ENCODE measurements around the gene TALDO1. TPM values are rescaled to one million over a fixed set of nuclear protein-coding genes. Genes with fewer than 3 reads are reported as not detected.

The TALDO1 gene
- total RNA-seq, 2 donors from 2014 or later = 132 to 232 TPM

DNA sequence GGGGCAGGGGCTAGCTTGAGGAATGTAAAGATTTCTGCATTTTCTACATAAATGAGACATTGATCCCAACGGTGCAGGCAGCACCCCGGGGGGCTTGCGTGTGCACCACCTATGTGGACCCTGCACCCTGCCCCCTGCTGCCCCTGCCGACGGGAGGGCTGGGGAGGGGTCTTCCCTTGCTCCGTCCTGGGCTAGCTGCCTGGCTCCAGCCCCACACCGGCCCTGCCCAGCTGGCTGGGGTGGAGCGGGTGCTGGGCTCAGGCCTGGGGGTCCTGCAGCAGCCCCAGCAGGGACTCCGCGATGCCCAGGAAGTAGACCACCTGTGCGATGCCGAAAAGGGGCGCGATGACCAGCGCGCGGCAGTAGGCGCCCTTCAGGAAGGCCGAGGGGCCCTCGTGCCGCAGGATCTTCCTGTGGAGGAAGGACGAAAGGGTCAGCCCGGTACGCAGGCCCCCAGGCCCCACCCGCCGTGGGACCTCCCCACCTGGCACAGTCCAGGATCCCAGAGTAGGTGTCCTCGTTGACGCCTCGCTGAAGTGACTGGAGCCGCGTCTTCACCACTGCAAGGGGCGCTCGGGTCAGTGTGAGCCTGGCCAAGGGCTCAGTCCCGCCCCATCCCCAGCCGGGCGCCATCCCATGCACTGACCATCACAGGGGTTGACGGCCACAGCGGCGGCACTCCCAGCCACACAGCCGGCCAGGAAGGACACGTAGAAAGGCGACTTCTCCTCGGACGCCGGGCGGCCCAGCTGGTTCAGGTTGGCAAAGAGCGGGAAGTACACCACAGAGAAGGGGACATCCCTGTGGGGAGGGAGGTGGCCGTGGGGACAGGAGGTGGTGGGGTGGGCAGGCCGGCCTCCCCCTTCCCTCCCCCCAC is 44.6 kb downstream of the TALDO1 start:
- ATAC-seq (ENCODE audit: insufficient number of reproducible peaks, low FRiP score, low read depth) (no peak), DNase-seq (ENCODE audit: low spot score) (no peak)
- Histone ChIP-seq H3K4me3 (no peak overlapping the region), H3K36me3 (no peaks in the 10 kb centered on the region), H3K4me1 (ENCODE audit: control insufficient read depth in 1 of 2, low read depth in 2 of 2) (peaks cover 9 to 21% of the 10 kb centered on the region in 2 donors), H3K9me3 (no peaks in the 10 kb centered on the region), H3K27me3 (replicated peaks; ENCODE audit: insufficient read depth) (peaks cover 8% of the 10 kb centered on the region), H3K27ac (no peak overlapping the region)
- TF ChIP-seq, protein P1, sequence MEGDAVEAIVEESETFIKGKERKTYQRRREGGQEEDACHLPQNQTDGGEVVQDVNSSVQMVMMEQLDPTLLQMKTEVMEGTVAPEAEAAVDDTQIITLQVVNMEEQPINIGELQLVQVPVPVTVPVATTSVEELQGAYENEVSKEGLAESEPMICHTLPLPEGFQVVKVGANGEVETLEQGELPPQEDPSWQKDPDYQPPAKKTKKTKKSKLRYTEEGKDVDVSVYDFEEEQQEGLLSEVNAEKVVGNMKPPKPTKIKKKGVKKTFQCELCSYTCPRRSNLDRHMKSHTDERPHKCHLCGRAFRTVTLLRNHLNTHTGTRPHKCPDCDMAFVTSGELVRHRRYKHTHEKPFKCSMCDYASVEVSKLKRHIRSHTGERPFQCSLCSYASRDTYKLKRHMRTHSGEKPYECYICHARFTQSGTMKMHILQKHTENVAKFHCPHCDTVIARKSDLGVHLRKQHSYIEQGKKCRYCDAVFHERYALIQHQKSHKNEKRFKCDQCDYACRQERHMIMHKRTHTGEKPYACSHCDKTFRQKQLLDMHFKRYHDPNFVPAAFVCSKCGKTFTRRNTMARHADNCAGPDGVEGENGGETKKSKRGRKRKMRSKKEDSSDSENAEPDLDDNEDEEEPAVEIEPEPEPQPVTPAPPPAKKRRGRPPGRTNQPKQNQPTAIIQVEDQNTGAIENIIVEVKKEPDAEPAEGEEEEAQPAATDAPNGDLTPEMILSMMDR (IDR thresholded peaks at IDR 0.05) = no peak

DNA sequence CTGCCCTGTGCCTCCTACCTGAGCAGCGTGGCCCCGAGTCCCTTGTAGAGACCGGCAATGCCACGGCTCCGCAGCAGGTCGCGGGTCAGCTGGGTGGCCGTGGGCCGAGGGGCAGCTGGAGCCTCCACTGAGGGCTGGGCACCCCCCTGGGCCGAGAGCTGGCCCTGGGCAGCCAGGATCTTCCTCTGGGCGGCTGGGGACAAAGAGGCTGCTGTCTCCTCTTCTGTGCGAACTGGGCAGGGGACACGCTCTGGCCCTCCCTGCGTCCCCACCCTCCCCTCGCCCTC is 45.2 kb downstream of the TALDO1 start:
- Histone ChIP-seq H3K4me1 (ENCODE audit: control insufficient read depth in 1 of 2, low read depth in 2 of 2) (peaks cover 10 to 23% of the 10 kb centered on the region in 2 donors), H3K36me3 (no peaks in the 10 kb centered on the region), H3K27ac (no peak overlapping the region), H3K4me3 (no peak overlapping the region), H3K27me3 (replicated peaks; ENCODE audit: insufficient read depth) (peaks cover 8% of the 10 kb centered on the region), H3K9me3 (no peaks in the 10 kb centered on the region)
- no peak for ATAC-seq (ENCODE audit: insufficient number of reproducible peaks, low FRiP score, low read depth)
- no peak for DNase-seq (ENCODE audit: low spot score)
- TF ChIP-seq, protein P1 (IDR thresholded peaks at IDR 0.05) = no peak

DNA sequence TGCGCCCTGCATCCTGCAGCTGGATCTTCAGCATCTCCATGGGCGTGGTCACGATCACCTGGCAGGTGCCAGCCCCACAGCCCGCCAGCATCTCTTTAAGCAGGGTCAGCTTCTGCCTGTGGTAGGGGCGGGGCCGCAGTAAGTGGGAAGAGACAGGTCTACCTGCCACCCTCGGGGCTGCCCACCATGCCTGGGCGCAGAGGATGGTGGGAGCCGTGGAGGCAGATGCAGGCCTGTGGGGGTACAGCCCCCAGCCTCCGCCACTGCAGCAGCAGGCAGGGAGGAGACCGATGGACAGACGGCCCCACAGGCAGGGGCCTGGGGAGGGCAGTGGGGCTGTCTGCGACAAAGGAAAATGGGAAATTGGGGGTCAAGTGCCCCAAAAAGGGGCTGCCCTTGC is 45.6 kb downstream of the TALDO1 start:
- H3K27me3 ChIP-seq (replicated peaks; ENCODE audit: insufficient read depth) = peaks cover 8% of the 10 kb centered on the region
- no peak for ATAC-seq (ENCODE audit: insufficient number of reproducible peaks, low FRiP score, low read depth)
- no peak for DNase-seq (ENCODE audit: low spot score)
- no peaks in the 10 kb centered on the region for H3K9me3 ChIP-seq
- H3K27ac ChIP-seq = no peak overlapping the region
- peaks cover 10 to 23% of the 10 kb centered on the region in 2 donors for H3K4me1 ChIP-seq (ENCODE audit: control insufficient read depth in 1 of 2, low read depth in 2 of 2)
- no peak overlapping the region for H3K4me3 ChIP-seq
- TF ChIP-seq, protein P1 (IDR thresholded peaks at IDR 0.05) = no peak
- H3K36me3 ChIP-seq = no peaks in the 10 kb centered on the region

DNA sequence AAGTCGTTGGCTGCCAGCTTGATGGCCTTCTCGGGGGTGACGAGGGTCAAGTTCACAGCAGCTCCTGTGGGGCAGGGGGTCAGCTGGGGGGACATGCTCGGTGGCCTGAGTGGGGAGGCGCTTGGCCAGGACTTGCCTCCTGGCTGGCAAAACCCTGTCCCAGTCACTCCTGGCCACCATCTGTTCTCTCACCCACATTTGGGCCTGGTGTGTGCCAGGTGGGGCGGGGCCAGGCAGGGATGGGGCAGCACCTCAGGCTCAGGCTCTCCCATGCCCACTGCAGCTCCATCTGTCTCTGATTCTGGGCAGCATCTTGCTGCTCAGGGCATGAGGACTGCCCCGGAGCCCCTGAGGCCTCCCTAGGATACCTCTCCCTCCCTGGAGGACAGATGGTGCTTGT is 46.3 kb downstream of the TALDO1 start:
- H3K27ac ChIP-seq = no peak overlapping the region
- peaks cover 10 to 27% of the 10 kb centered on the region in 2 donors for H3K4me1 ChIP-seq (ENCODE audit: control insufficient read depth in 1 of 2, low read depth in 2 of 2)
- no peak for DNase-seq (ENCODE audit: low spot score)
- H3K4me3 ChIP-seq = no peak overlapping the region
- TF ChIP-seq, protein P1 (IDR thresholded peaks at IDR 0.05) = no peak
- no peak for ATAC-seq (ENCODE audit: insufficient number of reproducible peaks, low FRiP score, low read depth)
- H3K27me3 ChIP-seq (replicated peaks; ENCODE audit: insufficient read depth) = peaks cover 8% of the 10 kb centered on the region
- no peaks in the 10 kb centered on the region for H3K9me3 ChIP-seq
- H3K36me3 ChIP-seq = no peaks in the 10 kb centered on the region

DNA sequence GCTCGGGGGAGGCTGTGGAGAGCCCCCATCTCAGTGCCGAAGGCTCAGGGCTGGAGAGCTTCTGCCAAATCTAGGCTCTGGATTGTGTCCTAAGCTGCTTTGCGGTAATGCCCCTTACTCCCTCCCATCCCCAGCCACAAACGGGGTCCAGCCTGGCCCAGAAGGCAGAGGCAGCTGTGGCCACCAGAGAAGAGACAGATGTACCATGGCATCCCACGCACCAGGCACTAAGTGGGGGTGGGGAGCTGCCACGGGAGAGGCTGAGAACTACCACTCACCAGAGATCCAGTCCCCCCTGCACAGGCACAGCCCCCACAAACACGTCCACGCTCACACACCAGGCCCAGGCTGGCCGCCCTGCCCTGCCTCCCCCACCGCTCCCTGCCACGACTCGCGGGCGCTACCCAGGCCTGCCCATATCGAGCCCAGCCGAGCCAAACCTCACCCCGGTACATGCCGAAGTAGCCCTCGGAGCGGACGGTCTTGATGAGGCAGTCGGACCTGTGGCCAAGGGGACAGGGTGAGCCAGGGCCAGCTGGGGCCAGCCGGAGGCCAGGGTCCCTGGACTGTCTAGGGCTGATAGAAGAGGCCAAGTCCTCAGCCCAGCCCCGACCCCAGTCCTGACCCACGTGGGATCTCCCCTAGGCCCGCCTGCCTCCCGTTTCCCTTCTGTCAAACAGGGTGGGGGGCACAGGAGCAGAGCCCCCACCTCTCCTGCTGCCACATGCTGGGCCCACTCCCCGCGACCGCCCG is 46.9 kb downstream of the TALDO1 start:
- Histone ChIP-seq H3K36me3 (no peaks in the 10 kb centered on the region), H3K27me3 (replicated peaks; ENCODE audit: insufficient read depth) (peaks cover 2% of the 10 kb centered on the region), H3K4me1 (ENCODE audit: control insufficient read depth in 1 of 2, low read depth in 2 of 2) (peaks cover 10 to 27% of the 10 kb centered on the region in 2 donors), H3K9me3 (no peaks in the 10 kb centered on the region), H3K27ac (no peak overlapping the region), H3K4me3 (no peak overlapping the region)
- ATAC-seq (ENCODE audit: insufficient number of reproducible peaks, low FRiP score, low read depth) = no peak
- TF ChIP-seq, protein P1 (IDR thresholded peaks at IDR 0.05) = no peak
- DNase-seq (ENCODE audit: low spot score) = no peak

Measured in thoracic aorta (tissue), 2 donors.